H1 (cell line): Measurements from ENCODE around the gene KAZALD1. TPM values are rescaled to one million over a fixed set of nuclear protein-coding genes. Genes with fewer than 3 reads are reported as not detected.

Experiments used
- ASH2L ChIP-seq: fragments of 200-600, 300-600 bp; sonication (generic); IDR thresholded peaks from one replicate; pipeline ENCODE4 v1.7.1; 2017; ENCODE audit warnings: low read length
- EGR1 ChIP-seq: IDR thresholded peaks from 2 replicates; pipeline ENCODE4 v1.6.1; 2011; ENCODE audit warnings: low read depth, low read length, borderline replicate concordance
- EZH2 ChIP-seq: fragments of 200-600 bp; sonication (generic); IDR thresholded peaks from 2 replicates; pipeline ENCODE4 v1.7.1; 2012; ENCODE audit warnings: low read depth, mild to moderate bottlenecking, moderate library complexity, low read length, inconsistent platforms; ENCODE audit not compliant: severe bottlenecking
- KDM1A ChIP-seq: fragments of 200-600, 300-600 bp; sonication (generic); IDR thresholded peaks from 2 replicates; pipeline ENCODE4 v1.7.1; 2016; ENCODE audit warnings: mild to moderate bottlenecking, low read length, borderline replicate concordance
- MAFK ChIP-seq: IDR thresholded peaks from 2 replicates; pipeline ENCODE4 v1.6.1; 2012; ENCODE audit warnings: low read depth, mild to moderate bottlenecking, improper control_type of control experiment, low read length
- RAD21 ChIP-seq, 2 experiments: IDR thresholded peaks in 1 of 2; conservative IDR thresholded peaks in 1 of 2; 2 replicates each; pipeline ENCODE4 v1.6.1; 2011; ENCODE audit warnings: low read depth in 2 of 2, low read length in 2 of 2, improper control_type of control experiment in 1 of 2, inconsistent platforms in 1 of 2, mild to moderate bottlenecking in 1 of 2, moderate library complexity in 1 of 2
- TAF7 ChIP-seq: optimal IDR thresholded peaks from 2 replicates; pipeline ENCODE3; 2011; ENCODE audit warnings: low read depth, mild to moderate bottlenecking, inconsistent platforms, low read length, moderate library complexity, borderline replicate concordance
- polyA plus RNA-seq, 7 experiments: library from polyadenylated mRNA; depleted of rRNA in 3 of 7; stranded (reverse) in 5 of 7; unstranded in 2 of 7; fragments of >200 nt in 5 of 7; fragments of 200-250 nt in 2 of 7; gene quantifications; 1 replicate in 5 of 7; 2 replicates in 1 of 7; 4 replicates in 1 of 7; pipeline versions ENCODE4 v1.2.1 to v1.2.3, GENCODE V29; 2011 to 2013; ENCODE audit warnings: missing spikeins in 2 of 7, mixed read lengths in 2 of 7
- total RNA-seq: library from RNA; stranded (reverse); fragmentation: NEBNext Ultra II Directional; extraction: Animal tissue kit (Norgen Biotek cat#: 25700); gene quantifications from 2 replicates; pipeline ENCODE4 v1.2.1, GENCODE V29; 2021
- TF ChIP-seq, protein P1 (sequence below): fragments of 300-600 bp; sonication (generic); IDR thresholded peaks from 2 replicates; pipeline ENCODE4 v1.7.1; 2012; ENCODE audit warnings: low read length, moderate library complexity, mild to moderate bottlenecking, inconsistent platforms; ENCODE audit not compliant: insufficient replicate concordance

Gene KAZALD1
- total and polyA plus RNA-seq, 2 of the 8 experiments (the other 6 are each of a cell fraction or from before 2014, with no cell fraction given), result 0.65 to 1.9 TPM

DNA sequence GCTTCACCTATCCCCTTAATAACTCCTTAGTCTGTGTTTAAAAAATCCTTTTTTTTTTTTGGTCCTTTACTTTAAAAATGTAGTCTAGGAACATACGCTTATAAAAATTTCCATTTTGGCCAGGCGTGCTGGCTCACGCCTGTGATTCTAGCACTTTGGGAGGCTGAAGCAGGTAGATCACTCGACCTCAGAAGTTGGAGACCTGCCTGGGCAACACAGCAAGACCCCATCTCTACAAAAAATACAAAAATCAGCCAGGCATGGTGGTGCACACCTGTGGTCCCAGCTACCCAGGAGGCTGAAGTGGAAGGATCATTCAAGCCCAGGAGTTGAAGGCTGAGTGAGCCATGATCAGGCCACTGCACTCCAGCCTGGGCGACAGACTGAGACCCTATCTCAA is 14.8 kb downstream of the KAZALD1 start (continued):
- TF ChIP-seq, protein P1, sequence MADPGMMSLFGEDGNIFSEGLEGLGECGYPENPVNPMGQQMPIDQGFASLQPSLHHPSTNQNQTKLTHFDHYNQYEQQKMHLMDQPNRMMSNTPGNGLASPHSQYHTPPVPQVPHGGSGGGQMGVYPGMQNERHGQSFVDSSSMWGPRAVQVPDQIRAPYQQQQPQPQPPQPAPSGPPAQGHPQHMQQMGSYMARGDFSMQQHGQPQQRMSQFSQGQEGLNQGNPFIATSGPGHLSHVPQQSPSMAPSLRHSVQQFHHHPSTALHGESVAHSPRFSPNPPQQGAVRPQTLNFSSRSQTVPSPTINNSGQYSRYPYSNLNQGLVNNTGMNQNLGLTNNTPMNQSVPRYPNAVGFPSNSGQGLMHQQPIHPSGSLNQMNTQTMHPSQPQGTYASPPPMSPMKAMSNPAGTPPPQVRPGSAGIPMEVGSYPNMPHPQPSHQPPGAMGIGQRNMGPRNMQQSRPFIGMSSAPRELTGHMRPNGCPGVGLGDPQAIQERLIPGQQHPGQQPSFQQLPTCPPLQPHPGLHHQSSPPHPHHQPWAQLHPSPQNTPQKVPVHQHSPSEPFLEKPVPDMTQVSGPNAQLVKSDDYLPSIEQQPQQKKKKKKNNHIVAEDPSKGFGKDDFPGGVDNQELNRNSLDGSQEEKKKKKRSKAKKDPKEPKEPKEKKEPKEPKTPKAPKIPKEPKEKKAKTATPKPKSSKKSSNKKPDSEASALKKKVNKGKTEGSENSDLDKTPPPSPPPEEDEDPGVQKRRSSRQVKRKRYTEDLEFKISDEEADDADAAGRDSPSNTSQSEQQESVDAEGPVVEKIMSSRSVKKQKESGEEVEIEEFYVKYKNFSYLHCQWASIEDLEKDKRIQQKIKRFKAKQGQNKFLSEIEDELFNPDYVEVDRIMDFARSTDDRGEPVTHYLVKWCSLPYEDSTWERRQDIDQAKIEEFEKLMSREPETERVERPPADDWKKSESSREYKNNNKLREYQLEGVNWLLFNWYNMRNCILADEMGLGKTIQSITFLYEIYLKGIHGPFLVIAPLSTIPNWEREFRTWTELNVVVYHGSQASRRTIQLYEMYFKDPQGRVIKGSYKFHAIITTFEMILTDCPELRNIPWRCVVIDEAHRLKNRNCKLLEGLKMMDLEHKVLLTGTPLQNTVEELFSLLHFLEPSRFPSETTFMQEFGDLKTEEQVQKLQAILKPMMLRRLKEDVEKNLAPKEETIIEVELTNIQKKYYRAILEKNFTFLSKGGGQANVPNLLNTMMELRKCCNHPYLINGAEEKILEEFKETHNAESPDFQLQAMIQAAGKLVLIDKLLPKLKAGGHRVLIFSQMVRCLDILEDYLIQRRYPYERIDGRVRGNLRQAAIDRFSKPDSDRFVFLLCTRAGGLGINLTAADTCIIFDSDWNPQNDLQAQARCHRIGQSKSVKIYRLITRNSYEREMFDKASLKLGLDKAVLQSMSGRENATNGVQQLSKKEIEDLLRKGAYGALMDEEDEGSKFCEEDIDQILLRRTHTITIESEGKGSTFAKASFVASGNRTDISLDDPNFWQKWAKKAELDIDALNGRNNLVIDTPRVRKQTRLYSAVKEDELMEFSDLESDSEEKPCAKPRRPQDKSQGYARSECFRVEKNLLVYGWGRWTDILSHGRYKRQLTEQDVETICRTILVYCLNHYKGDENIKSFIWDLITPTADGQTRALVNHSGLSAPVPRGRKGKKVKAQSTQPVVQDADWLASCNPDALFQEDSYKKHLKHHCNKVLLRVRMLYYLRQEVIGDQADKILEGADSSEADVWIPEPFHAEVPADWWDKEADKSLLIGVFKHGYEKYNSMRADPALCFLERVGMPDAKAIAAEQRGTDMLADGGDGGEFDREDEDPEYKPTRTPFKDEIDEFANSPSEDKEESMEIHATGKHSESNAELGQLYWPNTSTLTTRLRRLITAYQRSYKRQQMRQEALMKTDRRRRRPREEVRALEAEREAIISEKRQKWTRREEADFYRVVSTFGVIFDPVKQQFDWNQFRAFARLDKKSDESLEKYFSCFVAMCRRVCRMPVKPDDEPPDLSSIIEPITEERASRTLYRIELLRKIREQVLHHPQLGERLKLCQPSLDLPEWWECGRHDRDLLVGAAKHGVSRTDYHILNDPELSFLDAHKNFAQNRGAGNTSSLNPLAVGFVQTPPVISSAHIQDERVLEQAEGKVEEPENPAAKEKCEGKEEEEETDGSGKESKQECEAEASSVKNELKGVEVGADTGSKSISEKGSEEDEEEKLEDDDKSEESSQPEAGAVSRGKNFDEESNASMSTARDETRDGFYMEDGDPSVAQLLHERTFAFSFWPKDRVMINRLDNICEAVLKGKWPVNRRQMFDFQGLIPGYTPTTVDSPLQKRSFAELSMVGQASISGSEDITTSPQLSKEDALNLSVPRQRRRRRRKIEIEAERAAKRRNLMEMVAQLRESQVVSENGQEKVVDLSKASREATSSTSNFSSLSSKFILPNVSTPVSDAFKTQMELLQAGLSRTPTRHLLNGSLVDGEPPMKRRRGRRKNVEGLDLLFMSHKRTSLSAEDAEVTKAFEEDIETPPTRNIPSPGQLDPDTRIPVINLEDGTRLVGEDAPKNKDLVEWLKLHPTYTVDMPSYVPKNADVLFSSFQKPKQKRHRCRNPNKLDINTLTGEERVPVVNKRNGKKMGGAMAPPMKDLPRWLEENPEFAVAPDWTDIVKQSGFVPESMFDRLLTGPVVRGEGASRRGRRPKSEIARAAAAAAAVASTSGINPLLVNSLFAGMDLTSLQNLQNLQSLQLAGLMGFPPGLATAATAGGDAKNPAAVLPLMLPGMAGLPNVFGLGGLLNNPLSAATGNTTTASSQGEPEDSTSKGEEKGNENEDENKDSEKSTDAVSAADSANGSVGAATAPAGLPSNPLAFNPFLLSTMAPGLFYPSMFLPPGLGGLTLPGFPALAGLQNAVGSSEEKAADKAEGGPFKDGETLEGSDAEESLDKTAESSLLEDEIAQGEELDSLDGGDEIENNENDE, result no peak
- TF ChIP-seq EGR1 (no peak), RAD21 (IDR thresholded peaks at IDR 0.05 in 1 of 2, conservative IDR thresholded peaks at IDR 0.05 in 1 of 2; ENCODE audit: low read depth in 2 of 2, low read length in 2 of 2) (no peak), KDM1A (no peak), ASH2L (no peak), TAF7 (no peak), MAFK (no peak), EZH2 (no peak)
